ENCODE measurements around the gene PIGO. TPM values are rescaled to one million over a fixed set of nuclear protein-coding genes. Genes with fewer than 3 reads are reported as not detected.

The PIGO gene
- total RNA-seq, 4 donors from 2014 or later = 10.9 to 14.1 (median 12.4) TPM

GRCh38 chr9:35134920-35135319 is 38.5 kb upstream of the PIGO start:
- intact Hi-C loops (cut with DNase I) = no loop called here
- H3K4me3 ChIP-seq = no peak overlapping the region
- H3K36me3 ChIP-seq = no peaks in the 10 kb centered on the region
- H3K4me1 ChIP-seq = no peaks in the 10 kb centered on the region
- TF ChIP-seq CTCF (IDR thresholded peaks at IDR 0.05) = no peak
- no peak for TF ChIP-seq POLR2A (IDR thresholded peaks at IDR 0.05)
- H3K27me3 ChIP-seq = no peaks in the 10 kb centered on the region
- no peaks in the 10 kb centered on the region for H3K9me3 ChIP-seq
- WGBS, 2 donors = 76 to 84% methylated on average over 6 of the region's 6 CpGs
- DNase-seq = no peak
- no peak overlapping the region for H3K27ac ChIP-seq

DNA sequence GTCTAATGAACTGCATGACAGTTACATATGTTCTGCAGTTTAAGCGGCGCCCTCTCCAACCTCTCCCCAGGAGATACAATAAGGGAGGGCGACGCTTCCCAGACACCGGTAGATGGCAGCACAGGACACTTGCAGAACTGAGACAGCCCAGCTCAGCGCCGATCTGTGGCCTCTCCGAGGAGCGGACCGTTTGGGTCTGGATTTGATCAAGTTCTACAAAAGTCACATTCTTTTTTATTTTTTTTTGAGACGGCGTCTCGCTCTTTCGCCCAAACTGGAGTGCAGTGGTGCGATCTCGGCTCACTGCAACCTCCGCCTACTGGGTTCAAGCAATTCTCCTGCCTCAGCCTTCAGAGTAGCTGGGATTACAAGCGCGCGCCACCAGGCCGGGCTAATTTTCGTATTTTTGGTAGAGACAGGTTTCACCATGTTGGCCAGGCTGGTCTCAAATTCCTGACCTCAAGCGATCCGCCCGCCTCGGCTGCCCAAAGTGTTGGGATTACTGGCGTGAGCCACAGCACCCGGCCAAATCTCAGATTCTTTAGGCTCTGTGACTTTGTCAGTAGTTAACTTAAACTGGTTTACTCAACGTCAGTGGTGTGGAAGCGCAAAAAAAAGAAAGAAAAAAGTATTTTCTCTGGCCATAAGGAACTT is 20.6 kb upstream of the PIGO start:
- H3K4me3 ChIP-seq = peak overlapping the region; percentile 8 to 80 (median 63)
- TF ChIP-seq POLR2A (IDR thresholded peaks at IDR 0.05) = no peak
- TF ChIP-seq CTCF (IDR thresholded peaks at IDR 0.05) = peak; percentile 90 to 97 (median 93)
- no peaks in the 10 kb centered on the region for H3K27me3 ChIP-seq
- H3K4me1 ChIP-seq = peaks cover 31 to 48% (median 35%) of the 10 kb centered on the region in 3 donors
- intact Hi-C loops (cut with DNase I) = no loop called here
- no peaks in the 10 kb centered on the region for H3K9me3 ChIP-seq
- 8 to 21% methylated on average over 27 to 30 of the region's 30 CpGs for WGBS, 2 donors
- no peaks in the 10 kb centered on the region for H3K36me3 ChIP-seq
- peak overlapping the region; percentile 87 to 97 (median 94) for H3K27ac ChIP-seq
- peak; percentile 76 for DNase-seq

DNA sequence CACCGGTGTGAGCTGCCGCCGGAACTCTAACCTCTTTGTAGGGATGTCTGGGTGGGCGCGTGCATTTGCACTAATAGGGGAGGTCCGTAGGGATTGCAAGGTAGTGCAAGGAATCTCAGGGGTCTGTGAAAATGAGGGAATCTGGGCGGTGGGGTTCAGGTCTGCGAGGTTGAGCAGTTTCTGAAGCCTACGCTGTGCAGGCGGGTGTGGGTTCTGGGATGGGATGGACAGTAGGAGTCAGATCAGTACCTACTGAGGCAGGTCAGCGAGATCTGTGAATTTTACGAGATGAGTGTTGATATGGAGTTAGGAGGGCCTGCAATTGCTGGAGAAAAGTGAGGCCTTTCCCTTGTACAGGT is 20.1 kb upstream of the PIGO start:
- Histone ChIP-seq H3K4me1 (peaks cover 35 to 53% (median 39%) of the 10 kb centered on the region in 3 donors), H3K36me3 (no peaks in the 10 kb centered on the region), H3K9me3 (no peaks in the 10 kb centered on the region), H3K27me3 (no peaks in the 10 kb centered on the region), H3K27ac (peak overlapping the region; percentile 87 to 97 (median 94)), H3K4me3 (peak overlapping the region; percentile 46 to 80 (median 63))
- 0% methylated on average over 7 to 9 of the region's 12 CpGs for WGBS, 2 donors
- TF ChIP-seq POLR2A (IDR thresholded peaks at IDR 0.05) (no peak), CTCF (IDR thresholded peaks at IDR 0.05) (no peak)
- intact Hi-C loops (cut with DNase I) = no loop called here
- DNase-seq = no peak

DNA sequence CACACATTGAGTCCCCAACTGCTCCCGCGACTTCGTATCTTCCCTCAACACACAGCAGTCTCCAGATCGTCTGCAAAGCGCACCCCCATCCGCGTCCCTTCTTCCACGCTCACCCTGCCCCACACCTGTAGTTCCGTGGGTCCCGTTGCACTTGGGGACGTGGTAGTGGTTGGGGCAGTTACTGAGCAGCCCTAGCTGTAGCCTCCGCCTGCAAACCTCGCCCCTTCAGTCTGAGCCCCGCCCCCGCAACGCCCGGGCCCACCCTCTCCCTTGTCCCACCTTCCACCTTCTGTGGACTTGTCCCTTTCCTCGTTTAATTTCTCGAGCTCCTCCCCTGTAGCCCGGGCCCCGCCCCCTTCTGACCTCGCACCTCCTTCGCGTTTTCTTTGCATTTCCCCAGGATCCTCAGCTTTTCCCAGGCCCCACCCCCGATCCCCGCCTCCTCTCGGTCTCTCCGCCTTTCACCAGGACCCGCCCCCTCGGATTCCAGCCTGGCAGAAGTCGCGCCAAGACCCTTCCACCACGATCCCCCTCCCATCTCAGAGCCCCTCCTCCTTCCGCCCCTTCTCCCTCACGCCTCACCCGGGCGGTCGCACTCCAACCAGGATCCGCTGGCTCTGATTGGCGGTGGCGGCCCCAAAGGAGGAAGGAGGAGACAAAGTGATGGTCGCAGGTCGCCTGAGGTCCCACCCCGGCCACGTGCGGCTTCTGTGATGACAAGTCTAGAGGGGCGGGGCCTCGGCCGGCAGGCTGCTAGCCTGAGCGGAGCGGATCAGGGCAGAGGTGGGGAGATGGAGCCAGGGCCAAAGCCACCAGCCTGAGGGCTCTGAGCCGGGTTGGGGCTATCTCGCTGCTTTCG is 19.5 kb upstream of the PIGO start, which contains the start of gene ATOSB:
Gene ATOSB (minus strand): TSS at position 183 of the 859 bp plus-strand sequence. CDS start 7,588 bp downstream, outside the sequence.
- Histone ChIP-seq H3K9me3 (no peaks in the 10 kb centered on the region), H3K36me3 (no peaks in the 10 kb centered on the region), H3K27ac (peak within 1 kb of the TSS; percentile 87 to 97 (median 94)), H3K4me1 (peaks cover 39 to 55% (median 41%) of the 10 kb centered on the region in 3 donors), H3K27me3 (no peaks in the 10 kb centered on the region), H3K4me3 (peak within 1 kb of the TSS; percentile 46 to 80 (median 63))
- no peak for TF ChIP-seq CTCF (IDR thresholded peaks at IDR 0.05)
- TF ChIP-seq POLR2A (IDR thresholded peaks at IDR 0.05) = peak in 3 of 4 donors; percentile 30 to 74 (median 63)
- DNase-seq = peak; percentile 93
- intact Hi-C loops (cut with DNase I) = no loop called here
- WGBS, 2 donors = 0% methylated on average over 31 to 32 of the region's 54 CpGs

All from esophagus squamous epithelium (tissue), 5 donors.